ENCODE results near the gene USP48. TPM values are rescaled to one million over a fixed set of nuclear protein-coding genes. Genes with fewer than 3 reads are reported as not detected.

USP48 gene
- total RNA-seq, 1 experiment from 2014 or later, result 49.1 TPM

GRCh38 chr1:21680918-21681317 is 102.0 kb downstream of the USP48 start:
- Mint-ChIP-seq H3K27ac (ENCODE audit: unreplicated experiment) (no peak overlapping the region), H3K9me3 (ENCODE audit: unreplicated experiment) (no peaks in the 10 kb centered on the region), H3K36me3 (ENCODE audit: insufficient read depth, unreplicated experiment) (peaks cover 53% of the 10 kb centered on the region), H3K4me3 (ENCODE audit: unreplicated experiment) (no peak overlapping the region), H3K27me3 (ENCODE audit: insufficient read depth, unreplicated experiment) (no peaks in the 10 kb centered on the region), H3K4me1 (ENCODE audit: low read depth, unreplicated experiment) (peaks cover 7% of the 10 kb centered on the region)
- H3K27me3 ChIP-seq (replicated peaks; ENCODE audit: control insufficient read depth, insufficient read depth, low read length), result no peaks in the 10 kb centered on the region
- no peak for DNase-seq
- no peak overlapping the region for H3K4me3 ChIP-seq (ENCODE audit: low read depth, low read length)
- intact Hi-C loops (cut with micrococcal nuclease; ENCODE audit: unreplicated experiment), result no loop called here
- ChIA-PET CTCF (no interaction called here), POLR2A (no interaction called here)
- BruUV-seq (replicated peaks), result no TSS peak
- no peaks in the 10 kb centered on the region; the same call in 1 of the 2 replicates for H3K36me3 ChIP-seq (ENCODE audit: control insufficient read depth, insufficient read depth, low read length)
- TF ChIP-seq CTCF (IDR thresholded peaks at IDR 0.05; ENCODE audit: insufficient read depth in 1 of 2, low read depth in 1 of 2, low read length in 1 of 2, severe bottlenecking in 1 of 2, unreplicated experiment in 1 of 2), result no peak
- no peaks in the 10 kb centered on the region for H3K9me3 ChIP-seq
- no peaks in the 10 kb centered on the region for H3K4me1 ChIP-seq

GRCh38 chr1:21680381-21680780 is 102.6 kb downstream of the USP48 start:
- no peak overlapping the region for H3K27ac Mint-ChIP-seq (ENCODE audit: unreplicated experiment)
- no peak for TF ChIP-seq CTCF (IDR thresholded peaks at IDR 0.05; ENCODE audit: insufficient read depth in 1 of 2, low read depth in 1 of 2, low read length in 1 of 2, severe bottlenecking in 1 of 2, unreplicated experiment in 1 of 2)
- no peaks in the 10 kb centered on the region; the same call in 1 of the 2 replicates for H3K36me3 ChIP-seq (ENCODE audit: control insufficient read depth, insufficient read depth, low read length)

GRCh38 chr1:21677168-21677567 is 105.8 kb downstream of the USP48 start:
- CTCF ChIA-PET, result no interaction called here
- H3K36me3 ChIP-seq (ENCODE audit: control insufficient read depth, insufficient read depth, low read length), result no peaks in the 10 kb centered on the region; the same call in 1 of the 2 replicates
- no peaks in the 10 kb centered on the region for H3K27me3 Mint-ChIP-seq (ENCODE audit: insufficient read depth, unreplicated experiment)
- no peaks in the 10 kb centered on the region for H3K27me3 ChIP-seq (replicated peaks; ENCODE audit: control insufficient read depth, insufficient read depth, low read length)
- no TSS peak for BruUV-seq (replicated peaks)
- POLR2A ChIA-PET, result no interaction called here
- no peak for TF ChIP-seq CTCF (IDR thresholded peaks at IDR 0.05; ENCODE audit: insufficient read depth in 1 of 2, low read depth in 1 of 2, low read length in 1 of 2, severe bottlenecking in 1 of 2, unreplicated experiment in 1 of 2)
- intact Hi-C loops (cut with micrococcal nuclease; ENCODE audit: unreplicated experiment), result loop anchor here (10.0 kb wide), 1 partner anchor 108 kb away; the partner anchor contains the start of gene USP48
- H3K4me1 ChIP-seq, result no peaks in the 10 kb centered on the region
- peaks cover 27% of the 10 kb centered on the region for H3K36me3 Mint-ChIP-seq (ENCODE audit: insufficient read depth, unreplicated experiment)
- no peaks in the 10 kb centered on the region for H3K9me3 ChIP-seq
- no peak overlapping the region for H3K4me3 Mint-ChIP-seq (ENCODE audit: unreplicated experiment)
- no peak overlapping the region for H3K27ac Mint-ChIP-seq (ENCODE audit: unreplicated experiment)
- no peak overlapping the region for H3K4me3 ChIP-seq (ENCODE audit: low read depth, low read length)
- peaks cover 7% of the 10 kb centered on the region for H3K4me1 Mint-ChIP-seq (ENCODE audit: low read depth, unreplicated experiment)
- no peaks in the 10 kb centered on the region for H3K9me3 Mint-ChIP-seq (ENCODE audit: unreplicated experiment)
- DNase-seq, result no peak

More at GRCh38 chr1:21680381-21680780, 102.6 kb downstream of the USP48 start:
- DNase-seq, result no peak
- H3K27me3 ChIP-seq (replicated peaks; ENCODE audit: control insufficient read depth, insufficient read depth, low read length), result no peaks in the 10 kb centered on the region
- BruUV-seq (replicated peaks), result no TSS peak
- Mint-ChIP-seq H3K27me3 (ENCODE audit: insufficient read depth, unreplicated experiment) (no peaks in the 10 kb centered on the region), H3K4me3 (ENCODE audit: unreplicated experiment) (no peak overlapping the region), H3K4me1 (ENCODE audit: low read depth, unreplicated experiment) (peaks cover 7% of the 10 kb centered on the region), H3K36me3 (ENCODE audit: insufficient read depth, unreplicated experiment) (peaks cover 47% of the 10 kb centered on the region), H3K9me3 (ENCODE audit: unreplicated experiment) (no peaks in the 10 kb centered on the region)
- intact Hi-C loops (cut with micrococcal nuclease; ENCODE audit: unreplicated experiment), result no loop called here
- ChIA-PET CTCF (no interaction called here), POLR2A (no interaction called here)
- no peaks in the 10 kb centered on the region for H3K9me3 ChIP-seq
- no peak overlapping the region for H3K4me3 ChIP-seq (ENCODE audit: low read depth, low read length)
- no peaks in the 10 kb centered on the region for H3K4me1 ChIP-seq

Measured in Caco-2 (cell line).